NCI-H128 (cell line): ENCODE measurements around the gene KIAA0319L.

Experiments used
- DNase-seq: peaks from one replicate; lab custom pipeline; 2025; ENCODE audit not compliant: unreplicated experiment; lab: John Stamatoyannopoulos, UW

Gene KIAA0319L

DNA sequence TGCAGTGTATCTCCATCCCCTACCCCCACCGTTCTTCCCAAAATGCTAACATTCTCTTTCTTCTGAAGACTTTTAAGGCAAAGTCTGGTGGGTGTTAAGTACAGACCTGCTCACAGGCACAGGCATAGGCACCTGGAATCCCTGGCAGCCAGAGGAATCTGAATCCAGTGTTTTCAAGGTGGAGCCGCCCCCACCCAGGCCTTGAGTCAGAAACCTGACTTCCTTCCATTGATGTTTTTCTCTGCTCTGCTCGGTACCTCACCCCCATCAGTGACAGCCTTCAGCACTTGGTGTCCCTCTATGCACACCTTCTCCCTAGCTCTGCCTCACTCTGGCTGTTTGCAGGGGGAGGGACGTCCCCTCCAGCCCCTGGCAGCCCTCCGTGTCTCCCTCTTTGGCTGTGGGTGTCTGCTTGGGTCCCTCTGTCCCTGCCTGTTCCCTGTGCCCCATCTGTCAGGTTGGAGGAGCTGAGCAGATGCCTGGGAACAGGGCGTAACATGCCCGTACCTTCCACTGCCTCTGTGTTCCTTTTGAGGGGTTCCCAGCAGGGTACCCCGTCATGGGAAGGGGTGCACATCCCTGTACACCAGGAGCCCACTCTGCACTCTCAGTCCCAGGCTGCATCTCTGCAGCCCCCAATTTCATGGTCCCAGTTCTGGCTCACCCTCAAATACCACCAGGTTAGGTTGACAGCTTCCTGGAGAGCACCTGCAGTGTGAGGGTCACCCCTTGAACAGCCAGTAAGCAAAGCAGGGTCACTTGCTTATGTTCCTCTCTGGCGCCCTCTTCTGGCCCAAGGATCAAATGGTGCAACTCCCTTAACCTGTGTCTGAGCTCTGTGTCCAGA, 7.1 kb upstream of the KIAA0319L start:
- DNase-seq, result peak; percentile 45

DNA sequence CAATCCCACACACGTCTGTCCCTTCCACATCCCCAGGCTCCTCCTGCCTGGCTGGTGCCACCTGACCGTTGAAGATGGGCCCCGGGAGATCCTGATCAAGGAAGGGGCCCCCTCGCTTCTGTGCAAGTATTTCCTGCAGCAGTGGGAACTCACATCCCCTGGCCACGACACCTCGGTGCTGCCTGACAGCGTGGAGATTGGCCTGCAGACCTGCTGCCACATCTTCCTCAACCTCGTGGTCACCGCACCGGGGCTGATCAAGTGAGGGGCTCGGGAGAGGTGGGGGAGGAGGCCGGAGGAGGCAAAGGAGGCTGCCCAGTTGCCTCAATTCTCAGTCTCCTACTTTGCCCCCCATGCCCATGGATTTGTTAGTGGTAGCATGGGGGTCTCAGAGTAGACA, 6.0 kb upstream of the KIAA0319L start:
- no peak for DNase-seq

DNA sequence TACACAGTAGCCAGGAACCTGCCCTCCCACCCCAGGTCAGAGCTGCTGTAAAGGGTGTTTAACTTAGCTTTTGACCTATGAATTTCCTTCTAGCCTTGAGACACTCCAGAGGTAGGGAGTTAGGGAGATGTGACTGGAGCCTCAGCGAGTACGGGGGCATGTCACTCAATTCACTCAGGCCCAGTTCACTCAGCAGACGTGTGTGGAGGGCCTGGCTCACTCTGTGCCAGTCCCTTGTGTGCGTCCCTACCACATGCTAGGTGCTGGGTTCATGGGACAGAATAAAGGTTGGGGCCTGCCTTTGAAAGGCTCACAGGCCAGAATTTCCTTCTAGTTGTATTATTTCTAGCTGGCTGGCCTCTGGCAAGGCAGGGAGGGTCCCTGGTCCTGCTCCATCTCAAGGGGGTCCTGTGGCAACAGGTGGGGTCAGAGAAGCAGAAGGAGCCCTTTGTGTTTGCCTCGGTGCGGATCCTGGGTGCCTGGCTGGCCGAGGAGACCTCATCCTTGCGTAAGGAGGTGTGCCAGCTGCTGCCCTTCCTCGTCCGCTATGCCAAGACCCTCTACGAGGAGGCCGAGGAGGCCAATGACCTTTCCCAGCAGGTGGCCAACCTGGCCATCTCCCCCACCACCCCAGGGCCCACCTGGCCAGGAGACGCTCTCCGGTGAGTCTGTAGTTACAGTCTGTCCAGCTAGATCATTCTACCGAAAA, 4.9 kb upstream of the KIAA0319L start:
- no peak for DNase-seq

DNA sequence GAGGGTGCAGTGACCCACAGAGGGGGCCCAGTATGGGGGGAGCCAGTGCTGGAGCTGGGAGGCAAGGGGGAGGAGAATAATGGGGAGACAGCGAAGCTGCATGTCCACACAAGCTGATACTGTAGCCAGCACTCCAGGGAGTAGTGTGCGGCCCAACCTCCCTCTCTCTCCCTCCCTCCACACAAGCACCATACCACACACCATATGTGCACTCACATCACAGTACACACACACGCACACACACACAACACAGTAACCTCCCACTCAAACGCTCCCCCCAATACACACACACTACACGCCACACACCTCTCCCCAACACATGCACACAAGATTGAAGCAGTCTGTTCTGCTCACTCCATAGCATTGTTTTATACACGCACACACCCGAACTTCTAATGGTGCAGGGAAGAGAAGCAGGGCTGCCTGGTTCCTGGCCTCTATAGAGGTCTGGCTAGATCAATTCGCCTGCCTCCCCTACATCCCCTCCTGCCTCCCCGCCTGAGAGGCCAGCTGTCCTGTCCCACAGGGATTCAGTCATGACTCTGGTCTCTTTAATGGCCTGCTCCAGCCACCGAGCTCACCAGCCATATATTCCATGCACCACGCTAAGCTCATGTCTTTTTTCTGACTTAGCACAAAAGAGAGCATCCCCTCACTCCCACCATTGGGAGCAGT, 4.2 kb upstream of the KIAA0319L start:
- no peak for DNase-seq

DNA sequence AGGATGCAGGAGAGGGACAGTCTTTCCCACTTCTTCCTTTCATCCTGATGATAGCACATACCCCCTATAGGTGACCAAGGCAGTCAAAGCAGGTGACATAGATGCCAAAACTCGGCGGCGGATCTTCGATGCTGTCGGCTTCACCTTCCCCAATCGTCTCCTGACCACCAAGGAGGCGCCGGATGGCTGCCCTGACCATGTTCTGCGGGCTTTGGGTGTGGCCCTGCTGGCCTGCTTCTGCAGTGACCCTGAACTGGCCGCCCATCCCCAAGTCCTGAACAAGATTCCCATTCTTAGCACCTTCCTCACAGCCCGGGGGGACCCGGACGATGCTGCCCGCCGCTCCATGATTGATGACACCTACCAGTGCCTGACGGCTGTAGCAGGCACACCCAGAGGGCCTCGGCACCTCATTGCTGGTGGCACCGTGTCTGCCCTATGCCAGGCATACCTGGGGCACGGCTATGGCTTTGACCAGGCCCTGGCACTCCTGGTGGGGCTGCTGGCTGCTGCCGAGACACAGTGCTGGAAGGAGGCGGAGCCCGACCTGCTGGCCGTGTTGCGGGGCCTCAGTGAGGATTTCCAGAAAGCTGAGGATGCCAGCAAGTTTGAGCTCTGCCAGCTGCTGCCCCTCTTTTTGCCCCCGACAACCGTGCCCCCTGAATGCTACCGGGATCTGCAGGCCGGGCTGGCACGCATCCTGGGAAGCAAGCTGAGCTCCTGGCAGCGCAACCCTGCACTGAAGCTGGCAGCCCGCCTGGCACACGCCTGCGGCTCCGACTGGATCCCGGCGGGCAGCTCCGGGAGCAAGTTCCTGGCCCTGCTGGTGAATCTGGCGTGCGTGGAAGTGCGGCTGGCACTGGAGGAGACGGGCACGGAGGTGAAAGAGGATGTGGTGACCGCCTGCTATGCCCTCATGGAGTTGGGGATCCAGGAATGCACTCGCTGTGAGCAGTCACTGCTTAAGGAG, 3.3 kb upstream of the KIAA0319L start:
- no peak for DNase-seq

DNA sequence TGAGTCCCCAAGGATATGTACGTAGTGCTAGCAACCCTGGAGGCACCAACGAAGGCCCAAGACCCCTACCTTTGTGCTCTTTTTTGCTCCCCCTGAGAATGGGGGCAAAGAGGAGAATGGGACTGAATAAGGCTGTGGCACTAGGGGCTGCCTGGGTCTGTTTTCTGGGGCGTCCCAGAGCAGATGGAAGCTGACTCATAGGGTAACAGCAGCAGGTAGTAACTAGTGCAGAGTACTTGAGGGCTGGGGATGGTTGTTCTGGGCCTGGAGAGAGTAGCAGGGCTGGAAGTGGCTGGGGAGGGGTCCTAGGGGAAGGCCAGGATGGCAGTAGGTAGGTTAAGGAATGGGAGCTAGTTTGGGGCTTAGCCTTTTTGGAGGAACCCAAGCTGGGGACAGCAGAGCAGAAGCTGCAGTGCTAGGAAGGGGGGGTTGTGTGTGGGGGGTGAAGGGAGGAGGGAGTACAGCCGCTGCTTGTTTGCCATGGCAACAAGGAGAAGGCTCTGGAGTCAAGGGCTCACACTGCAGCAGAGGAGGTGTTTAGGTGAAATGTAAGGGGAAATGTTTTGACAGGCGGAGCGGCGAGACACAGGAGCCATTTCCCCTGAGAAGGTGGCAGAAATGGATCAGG, 2.2 kb upstream of the KIAA0319L start:
- DNase-seq, result no peak

DNA sequence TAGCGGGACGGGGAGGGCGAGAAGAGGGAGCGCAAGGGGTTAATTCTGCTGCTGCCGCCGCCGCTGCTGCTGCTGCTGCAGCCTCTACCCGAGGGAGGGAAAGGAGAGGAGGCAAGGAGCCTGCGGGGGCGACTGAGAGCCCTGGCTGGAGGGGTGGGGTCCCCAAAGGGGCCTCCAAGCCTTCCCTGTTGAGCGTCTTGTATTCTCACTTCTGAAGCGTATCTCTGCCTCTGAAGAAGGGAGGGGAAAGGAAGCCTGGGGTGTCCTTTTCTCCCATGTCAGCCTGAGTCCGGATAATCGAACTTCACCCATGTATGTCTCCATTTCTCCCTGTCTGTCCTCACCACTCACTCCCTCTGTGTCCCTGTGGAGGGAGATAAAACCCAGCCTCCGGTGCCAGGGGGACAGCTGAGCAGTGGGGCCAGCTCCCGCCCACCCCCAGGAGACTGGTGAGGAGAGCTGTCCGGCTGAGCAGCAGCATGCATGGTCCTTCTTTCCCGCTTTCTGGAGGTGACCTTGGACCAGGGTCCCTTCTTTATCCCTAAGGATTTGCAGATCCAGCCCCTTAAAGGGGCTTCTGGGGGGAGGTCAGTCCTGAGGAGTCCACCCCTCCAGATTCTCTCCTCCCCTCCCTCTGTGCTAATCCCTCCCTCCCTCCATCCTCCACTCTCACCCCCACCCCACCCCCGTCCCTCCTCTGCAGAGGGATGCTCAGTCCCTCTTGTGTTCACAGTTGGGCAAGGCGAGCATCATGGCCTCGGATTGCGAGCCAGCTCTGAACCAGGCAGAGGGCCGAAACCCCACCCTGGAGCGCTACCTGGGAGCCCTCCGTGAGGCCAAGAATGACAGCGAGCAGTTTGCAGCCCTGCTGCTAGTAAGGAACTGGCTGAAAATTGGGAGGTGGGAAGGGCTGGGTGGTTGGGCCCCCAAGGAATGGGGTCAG, 1.4 kb upstream of the KIAA0319L start:
- no peak for DNase-seq

DNA sequence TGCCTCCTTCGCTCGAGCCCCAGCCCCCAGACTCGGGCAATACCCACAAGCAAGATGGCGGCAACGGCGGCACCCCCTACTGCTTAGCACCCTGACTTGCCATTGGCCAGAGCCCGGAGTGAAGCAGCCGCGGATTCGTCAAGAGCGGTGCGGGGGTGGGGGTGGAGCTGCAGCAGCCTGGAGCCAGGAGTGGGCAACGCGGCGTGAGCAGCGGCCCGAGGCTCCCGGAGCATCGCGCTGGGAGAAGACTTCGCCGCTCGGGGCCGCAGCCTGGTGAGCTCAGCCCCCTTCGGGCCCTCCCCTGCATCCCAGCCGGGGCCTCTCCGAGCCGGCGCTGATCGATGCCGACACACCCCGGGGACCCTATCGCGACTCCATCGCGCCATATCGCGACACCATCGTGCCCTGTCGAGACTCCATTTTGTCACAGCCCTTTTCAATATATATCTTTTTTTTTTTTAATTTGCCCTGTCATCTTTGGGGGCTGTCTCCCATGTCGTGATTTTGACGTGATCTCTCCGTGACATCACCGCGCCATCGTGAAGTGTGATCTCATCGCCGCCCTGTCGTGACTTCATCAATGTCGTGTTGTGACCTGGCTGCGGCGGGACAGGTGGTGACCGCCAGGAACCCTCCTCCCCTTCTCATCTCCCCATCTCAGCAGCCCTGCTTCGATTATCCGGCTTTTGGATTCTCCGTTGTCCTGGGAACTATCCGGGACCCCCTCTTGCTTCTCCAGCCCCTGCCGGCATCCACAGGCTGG, 589 bp upstream of the KIAA0319L start, which contains the start of gene NCDN:
Gene NCDN (plus strand): TSS at position 189 of the 763 bp plus-strand sequence. CDS start 392 bp downstream, at position 581.
- DNase-seq, result peak; percentile 95

DNA sequence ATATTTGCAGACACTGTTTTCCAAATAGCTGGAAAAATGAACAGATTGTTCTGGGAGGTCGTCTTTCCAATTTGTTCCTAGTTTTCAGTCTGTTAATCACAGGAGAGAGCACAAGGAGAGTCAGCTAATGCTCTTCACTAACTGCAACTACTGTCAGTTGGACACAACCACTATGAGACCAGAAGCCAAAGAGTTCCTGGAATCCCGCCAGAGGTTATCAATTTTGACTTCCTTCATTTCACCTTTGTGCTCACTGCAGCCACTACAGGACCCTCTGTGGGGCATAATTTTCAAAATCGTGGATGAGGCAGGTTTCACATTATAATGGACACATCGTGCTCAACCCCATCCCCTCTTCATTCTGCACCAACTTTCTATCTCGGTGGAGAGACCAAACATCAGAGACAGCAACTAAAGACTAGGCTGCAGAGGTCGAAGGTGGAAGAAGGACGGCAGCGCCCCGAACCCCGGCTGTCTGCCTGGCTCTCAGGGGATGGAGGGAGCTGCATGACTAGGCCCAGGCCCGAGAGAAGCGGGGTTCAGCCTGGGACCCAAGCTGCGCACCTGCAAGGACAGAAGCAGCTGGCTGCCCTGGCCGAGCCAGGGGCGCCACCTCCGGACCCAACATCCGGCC, 602 bp downstream of the KIAA0319L start:
- DNase-seq, result no peak

DNA sequence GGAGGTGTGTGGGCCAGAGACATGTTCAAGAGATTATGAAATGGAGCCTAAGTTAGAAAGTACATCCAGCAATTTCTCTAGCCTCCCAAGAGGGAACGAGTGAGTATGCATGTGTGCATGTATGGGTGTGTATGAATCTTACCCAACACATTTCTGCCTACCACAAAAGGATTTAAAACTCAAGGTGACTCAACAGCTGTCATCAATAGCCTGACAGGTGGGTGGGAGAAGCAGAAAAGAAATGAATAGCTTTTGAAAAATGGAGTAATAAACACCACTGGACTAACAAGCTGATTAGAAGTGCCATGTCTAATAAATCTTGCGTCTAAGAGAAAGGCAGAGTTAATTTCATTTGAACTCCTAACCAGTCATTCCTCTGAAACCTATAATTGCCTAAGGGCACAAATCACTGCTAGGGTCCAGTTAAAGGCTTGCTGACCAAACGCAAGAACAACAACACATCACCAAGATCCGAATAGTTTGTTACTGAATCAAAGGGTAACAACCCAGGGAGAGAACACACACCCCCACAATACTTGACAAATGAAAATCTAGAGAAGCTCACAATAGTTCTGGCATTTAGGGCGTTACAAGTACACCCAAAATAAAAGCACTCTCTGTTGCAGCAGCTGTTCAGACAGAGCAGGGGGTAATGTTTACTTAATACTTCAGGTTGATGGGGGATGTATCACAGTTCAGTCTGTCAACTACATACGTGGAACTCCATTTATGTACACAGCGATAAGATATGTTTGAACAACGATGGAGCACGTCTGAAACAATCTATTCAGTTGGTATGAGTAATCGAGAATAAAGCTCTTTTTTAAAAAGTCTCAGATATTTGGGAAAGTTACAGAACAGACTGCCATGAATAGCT, 1.4 kb downstream of the KIAA0319L start:
- peak; percentile 78 for DNase-seq

DNA sequence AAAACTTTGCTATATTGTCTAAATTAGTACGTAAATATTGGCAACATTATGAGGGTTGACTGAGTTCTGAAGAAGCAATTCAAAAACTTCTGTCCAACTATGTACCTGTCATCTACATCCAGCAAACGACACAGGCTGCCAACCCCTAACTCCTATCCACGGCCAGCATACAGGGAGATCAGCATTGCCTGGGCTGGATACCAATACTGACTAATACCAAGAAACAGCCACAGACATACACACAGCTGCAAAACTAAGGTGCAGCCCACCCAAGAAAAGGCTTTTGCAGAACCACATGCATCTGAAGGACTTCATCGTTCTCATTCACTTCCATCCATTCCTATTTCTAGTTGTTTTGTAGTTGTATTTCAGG, 2.0 kb downstream of the KIAA0319L start:
- no peak for DNase-seq

DNA sequence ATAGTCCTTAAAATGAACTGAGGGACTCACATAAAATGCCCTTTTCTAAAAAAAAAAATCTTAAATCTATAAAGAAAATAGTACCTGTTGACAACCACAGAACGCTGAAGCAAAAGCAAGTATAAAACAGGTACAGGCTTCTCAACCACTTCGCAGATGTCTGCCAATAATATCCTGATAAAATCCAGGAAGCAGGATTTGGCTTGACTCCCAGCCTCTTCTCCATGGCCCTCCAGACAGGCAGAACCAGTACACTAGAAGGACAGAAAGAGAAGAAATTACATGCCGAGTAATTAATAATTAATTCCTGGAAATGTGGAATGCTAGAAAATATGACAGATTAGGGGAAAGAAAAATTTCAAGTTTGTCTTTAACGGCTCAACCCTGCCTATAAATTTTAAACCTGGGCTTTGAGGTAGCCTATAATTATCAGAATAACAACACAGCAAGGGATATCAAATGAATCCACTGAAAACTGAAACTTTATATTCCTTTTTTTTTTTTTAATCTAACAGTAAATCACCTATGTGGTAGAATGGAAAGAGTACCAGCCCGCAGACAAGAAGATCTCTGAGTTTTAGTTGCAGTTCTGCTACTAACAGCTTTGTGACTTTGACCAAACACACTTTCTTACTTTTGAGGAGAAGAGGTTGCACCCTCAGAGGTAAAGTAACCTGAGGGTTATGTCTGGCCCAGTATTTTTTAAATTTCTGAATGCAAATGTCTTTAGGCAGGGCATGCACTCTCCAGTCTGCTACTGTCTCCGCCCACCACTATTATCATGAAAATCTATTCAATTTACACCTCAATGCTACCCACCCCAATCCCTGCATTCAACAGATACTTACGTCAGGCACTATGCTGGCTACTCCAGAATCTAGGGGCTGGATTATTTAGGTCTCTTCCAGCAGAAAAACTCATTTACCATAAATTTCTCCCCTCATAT, 2.7 kb downstream of the KIAA0319L start:
- no peak for DNase-seq

DNA sequence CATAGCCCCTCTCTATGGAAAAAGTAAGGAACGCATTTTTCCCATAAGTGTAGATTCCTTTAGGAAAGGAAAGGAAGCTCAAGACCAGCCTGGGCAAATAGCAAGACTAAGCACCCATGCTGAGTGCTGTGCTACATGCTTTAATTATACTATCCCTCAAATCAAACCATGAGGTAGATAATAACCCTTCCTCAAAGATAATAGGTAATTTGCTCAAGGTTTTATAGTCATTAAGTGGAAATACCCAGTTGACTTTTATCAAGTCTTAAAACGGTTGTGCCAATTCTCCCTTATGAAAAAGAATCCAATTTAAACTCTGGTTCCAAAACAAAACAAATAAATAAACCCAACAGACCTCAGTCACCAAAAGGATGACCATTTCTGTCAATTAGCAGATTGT, 3.4 kb downstream of the KIAA0319L start:
- DNase-seq, result no peak

DNA sequence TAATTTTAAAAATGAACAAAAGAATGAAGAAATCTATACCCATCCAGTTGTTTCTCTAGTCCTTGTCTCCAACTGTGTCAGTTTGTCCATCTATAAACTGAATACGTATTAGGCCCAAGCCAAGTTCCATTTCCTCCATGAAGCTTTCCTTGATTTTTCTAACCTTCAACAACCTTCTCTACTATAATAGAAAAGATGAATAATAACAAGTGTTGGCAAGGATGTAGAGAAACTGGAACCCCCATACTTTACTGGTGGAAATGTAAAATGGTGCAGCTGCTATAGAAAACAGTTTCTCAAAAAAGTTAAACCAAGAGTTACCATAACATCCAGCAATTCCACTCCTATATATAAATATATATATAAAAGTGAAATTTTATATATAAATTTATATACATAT, 10.6 kb downstream of the KIAA0319L start:
- no peak for DNase-seq

DNA sequence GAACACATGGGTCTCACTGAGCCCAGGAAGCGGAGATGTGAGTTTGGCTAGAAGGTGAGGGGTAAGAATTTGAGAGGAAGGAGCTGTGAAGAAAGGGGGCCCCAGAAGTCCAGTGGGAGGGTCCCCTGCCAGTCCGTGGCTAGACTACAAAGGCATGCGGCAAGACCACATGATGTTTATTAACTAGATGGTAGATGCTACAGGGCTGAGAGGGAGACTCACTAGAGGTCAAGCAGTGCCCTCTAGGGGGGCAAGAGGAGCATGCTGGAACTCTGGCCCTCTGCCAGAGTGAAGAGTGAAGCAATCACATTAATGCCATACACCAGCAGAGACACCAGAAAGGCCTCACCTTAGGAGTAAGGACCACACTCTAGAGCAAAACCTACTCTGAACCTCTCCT, 12.2 kb downstream of the KIAA0319L start:
- DNase-seq, result no peak

DNA sequence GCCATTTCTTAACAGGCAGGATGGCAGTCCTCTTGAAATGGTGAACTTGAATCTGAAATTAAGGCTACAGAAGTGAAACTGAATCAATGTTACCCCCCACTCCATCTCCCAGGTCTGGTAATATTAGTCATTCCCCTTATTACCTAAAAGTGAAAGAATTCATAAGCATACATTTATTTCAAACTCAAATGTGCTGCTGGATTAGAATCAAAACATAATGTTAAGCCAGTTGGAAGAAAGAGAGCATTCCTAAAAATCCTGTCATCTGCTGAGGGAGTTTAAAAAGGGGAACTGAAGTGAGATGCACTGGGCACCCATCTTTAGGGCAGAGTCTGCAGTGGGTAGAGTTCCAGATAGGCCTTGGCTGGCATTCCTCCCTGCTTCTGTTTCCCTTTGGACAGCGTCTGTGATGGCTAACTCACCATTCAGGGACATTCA, 17.4 kb downstream of the KIAA0319L start:
- no peak for DNase-seq
